HepG2 (cell line): ENCODE results near the gene PMM2. TPM values are rescaled to one million over a fixed set of nuclear protein-coding genes. Genes with fewer than 3 reads are reported as not detected.
A peak's percentile ranks its signal among the peaks of the same experiment; 100 is the strongest.

ENCODE experiments used
- ARID2 ChIP-seq: sonication (generic); formaldehyde crosslinking; IDR thresholded peaks from 2 replicates; pipeline ENCODE4 v1.8.1; 2022; ENCODE audit warnings: mild to moderate bottlenecking, missing genetic modification reagents, borderline replicate concordance
- ARNTL ChIP-seq: sonication (generic); formaldehyde crosslinking; IDR thresholded peaks from 2 replicates; pipeline ENCODE4 v1.4.0; 2020; ENCODE audit warnings: mild to moderate bottlenecking, missing genetic modification reagents
- HDAC1 ChIP-seq: sonication (generic); formaldehyde crosslinking; IDR thresholded peaks from 2 replicates; pipeline ENCODE4 v1.5.1; 2020; ENCODE audit warnings: mild to moderate bottlenecking, missing genetic modification reagents
- SMAD3 ChIP-seq: sonication (generic); formaldehyde crosslinking; IDR thresholded peaks from 2 replicates; pipeline ENCODE4 v1.4.0; 2020; ENCODE audit warnings: missing genetic modification reagents
- SSRP1 ChIP-seq: IDR thresholded peaks from 2 replicates; pipeline ENCODE4 v1.6.1; 2016; ENCODE audit warnings: control low read depth
- ZKSCAN1 ChIP-seq: fragments of 150-350 bp; IDR thresholded peaks from 2 replicates; pipeline ENCODE4 v1.6.1; 2014; ENCODE audit warnings: low read length
- ZNF282 ChIP-seq: fragments of 450-650 bp; IDR thresholded peaks from 2 replicates; pipeline ENCODE4 v1.6.1; 2018; ENCODE audit not compliant: partially characterized antibody
- ZNF430 ChIP-seq: sonication (generic); formaldehyde crosslinking; IDR thresholded peaks from 2 replicates; pipeline ENCODE4 v1.9.0; 2021; ENCODE audit warnings: mild to moderate bottlenecking, missing genetic modification reagents
- polyA plus RNA-seq, 8 experiments: library from polyadenylated mRNA; depleted of rRNA in 3 of 8; stranded (reverse) in 7 of 8; unstranded in 1 of 8; fragments of >200 nt; fragmentation: Illumina TruSeq in 4 of 8; extraction: Trizol in 4 of 8; gene quantifications; 2 replicates each; pipeline versions ENCODE4 v1.2.1 to v1.2.3, GENCODE V29; 2011 to 2016; ENCODE audit warnings: low read depth in 4 of 8, missing spikeins in 1 of 8, mixed read lengths in 1 of 8; ENCODE audit not compliant: insufficient read depth in 1 of 8
- total RNA-seq, 5 experiments: library from RNA; depleted of rRNA; stranded (reverse); fragments of >200 nt; fragmentation: Illumina TruSeq; extraction: Trizol; gene quantifications; 2 replicates each; pipeline ENCODE4 v1.2.3, GENCODE V29; 2016; ENCODE audit warnings: low read depth in 1 of 5
- TF ChIP-seq, protein P1 (sequence below): sonication (generic); formaldehyde crosslinking; conservative IDR thresholded peaks from 2 replicates; pipeline ENCODE4 v1.8.1; 2023; ENCODE audit warnings: missing genetic modification reagents
- TF ChIP-seq, protein P2 (sequence below): sonication (generic); formaldehyde crosslinking; IDR thresholded peaks from 2 replicates; pipeline ENCODE4 v1.4.0; 2020; ENCODE audit warnings: missing genetic modification reagents, borderline replicate concordance
- TF ChIP-seq, protein P3 (sequence below): sonication (generic); formaldehyde crosslinking; IDR thresholded peaks from 2 replicates; pipeline ENCODE4 v1.5.1; 2020; ENCODE audit warnings: mild to moderate bottlenecking, missing genetic modification reagents, moderate library complexity
- TF ChIP-seq, protein P4 (sequence below): sonication (generic); formaldehyde crosslinking; IDR thresholded peaks from 2 replicates; pipeline ENCODE4 v1.4.0; 2020; ENCODE audit warnings: missing genetic modification reagents, borderline replicate concordance

The PMM2 gene
- total and polyA plus RNA-seq, 2 of the 13 experiments (the other 11 are each of a cell fraction or from before 2014, with no cell fraction given), result 52.2 to 93.7 TPM

DNA sequence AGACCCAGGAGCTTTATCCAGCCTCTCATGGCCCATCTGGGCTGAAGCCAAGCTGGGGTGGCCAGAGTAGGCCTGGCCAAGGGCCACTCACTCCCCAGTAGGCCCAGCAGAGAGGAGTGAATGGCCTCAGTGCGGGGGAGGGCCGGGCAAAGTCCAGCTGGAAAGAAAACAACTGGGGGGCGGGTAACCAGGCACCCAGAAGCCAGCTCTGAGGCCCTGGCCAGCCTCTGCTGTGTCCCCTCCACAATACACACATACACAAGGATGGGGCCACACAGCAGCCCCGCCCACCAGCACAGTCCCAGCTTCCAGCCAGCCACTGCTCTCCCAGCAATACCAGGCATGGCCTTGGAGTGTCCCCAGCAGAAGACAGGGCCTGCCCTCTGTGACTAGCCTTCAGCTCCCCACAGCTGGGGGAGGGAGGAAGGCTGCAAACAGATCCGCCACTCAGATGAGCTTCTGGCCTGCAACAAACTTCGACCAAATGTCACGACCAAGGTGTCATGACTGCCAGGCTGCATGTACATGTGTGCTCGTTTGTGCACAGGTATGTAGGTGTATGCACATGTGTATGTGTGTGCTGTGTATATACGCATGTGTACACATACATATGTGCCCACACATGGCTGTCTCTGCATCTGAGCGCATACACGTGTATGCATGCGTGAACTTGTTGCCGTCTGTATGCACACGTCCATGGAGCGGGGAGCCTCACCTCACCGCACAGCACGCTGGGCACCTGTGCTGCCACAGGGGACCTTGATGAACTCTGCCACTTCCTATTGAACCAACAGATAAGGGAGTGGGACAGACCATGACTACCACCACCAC is 66.2 kb downstream of the PMM2 start (continued):
- TF ChIP-seq, protein P1, sequence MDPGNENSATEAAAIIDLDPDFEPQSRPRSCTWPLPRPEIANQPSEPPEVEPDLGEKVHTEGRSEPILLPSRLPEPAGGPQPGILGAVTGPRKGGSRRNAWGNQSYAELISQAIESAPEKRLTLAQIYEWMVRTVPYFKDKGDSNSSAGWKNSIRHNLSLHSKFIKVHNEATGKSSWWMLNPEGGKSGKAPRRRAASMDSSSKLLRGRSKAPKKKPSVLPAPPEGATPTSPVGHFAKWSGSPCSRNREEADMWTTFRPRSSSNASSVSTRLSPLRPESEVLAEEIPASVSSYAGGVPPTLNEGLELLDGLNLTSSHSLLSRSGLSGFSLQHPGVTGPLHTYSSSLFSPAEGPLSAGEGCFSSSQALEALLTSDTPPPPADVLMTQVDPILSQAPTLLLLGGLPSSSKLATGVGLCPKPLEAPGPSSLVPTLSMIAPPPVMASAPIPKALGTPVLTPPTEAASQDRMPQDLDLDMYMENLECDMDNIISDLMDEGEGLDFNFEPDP (CRISPR knock-in tag), result no peak
- TF ChIP-seq, protein P2, sequence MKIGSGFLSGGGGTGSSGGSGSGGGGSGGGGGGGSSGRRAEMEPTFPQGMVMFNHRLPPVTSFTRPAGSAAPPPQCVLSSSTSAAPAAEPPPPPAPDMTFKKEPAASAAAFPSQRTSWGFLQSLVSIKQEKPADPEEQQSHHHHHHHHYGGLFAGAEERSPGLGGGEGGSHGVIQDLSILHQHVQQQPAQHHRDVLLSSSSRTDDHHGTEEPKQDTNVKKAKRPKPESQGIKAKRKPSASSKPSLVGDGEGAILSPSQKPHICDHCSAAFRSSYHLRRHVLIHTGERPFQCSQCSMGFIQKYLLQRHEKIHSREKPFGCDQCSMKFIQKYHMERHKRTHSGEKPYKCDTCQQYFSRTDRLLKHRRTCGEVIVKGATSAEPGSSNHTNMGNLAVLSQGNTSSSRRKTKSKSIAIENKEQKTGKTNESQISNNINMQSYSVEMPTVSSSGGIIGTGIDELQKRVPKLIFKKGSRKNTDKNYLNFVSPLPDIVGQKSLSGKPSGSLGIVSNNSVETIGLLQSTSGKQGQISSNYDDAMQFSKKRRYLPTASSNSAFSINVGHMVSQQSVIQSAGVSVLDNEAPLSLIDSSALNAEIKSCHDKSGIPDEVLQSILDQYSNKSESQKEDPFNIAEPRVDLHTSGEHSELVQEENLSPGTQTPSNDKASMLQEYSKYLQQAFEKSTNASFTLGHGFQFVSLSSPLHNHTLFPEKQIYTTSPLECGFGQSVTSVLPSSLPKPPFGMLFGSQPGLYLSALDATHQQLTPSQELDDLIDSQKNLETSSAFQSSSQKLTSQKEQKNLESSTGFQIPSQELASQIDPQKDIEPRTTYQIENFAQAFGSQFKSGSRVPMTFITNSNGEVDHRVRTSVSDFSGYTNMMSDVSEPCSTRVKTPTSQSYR (CRISPR knock-in tag), result peak; percentile 95
- peak; percentile 100 for TF ChIP-seq HDAC1 (CRISPR knock-in tag)
- TF ChIP-seq ZNF282, result no peak
- TF ChIP-seq ARID2, result peak; percentile 95
- TF ChIP-seq, protein P3, sequence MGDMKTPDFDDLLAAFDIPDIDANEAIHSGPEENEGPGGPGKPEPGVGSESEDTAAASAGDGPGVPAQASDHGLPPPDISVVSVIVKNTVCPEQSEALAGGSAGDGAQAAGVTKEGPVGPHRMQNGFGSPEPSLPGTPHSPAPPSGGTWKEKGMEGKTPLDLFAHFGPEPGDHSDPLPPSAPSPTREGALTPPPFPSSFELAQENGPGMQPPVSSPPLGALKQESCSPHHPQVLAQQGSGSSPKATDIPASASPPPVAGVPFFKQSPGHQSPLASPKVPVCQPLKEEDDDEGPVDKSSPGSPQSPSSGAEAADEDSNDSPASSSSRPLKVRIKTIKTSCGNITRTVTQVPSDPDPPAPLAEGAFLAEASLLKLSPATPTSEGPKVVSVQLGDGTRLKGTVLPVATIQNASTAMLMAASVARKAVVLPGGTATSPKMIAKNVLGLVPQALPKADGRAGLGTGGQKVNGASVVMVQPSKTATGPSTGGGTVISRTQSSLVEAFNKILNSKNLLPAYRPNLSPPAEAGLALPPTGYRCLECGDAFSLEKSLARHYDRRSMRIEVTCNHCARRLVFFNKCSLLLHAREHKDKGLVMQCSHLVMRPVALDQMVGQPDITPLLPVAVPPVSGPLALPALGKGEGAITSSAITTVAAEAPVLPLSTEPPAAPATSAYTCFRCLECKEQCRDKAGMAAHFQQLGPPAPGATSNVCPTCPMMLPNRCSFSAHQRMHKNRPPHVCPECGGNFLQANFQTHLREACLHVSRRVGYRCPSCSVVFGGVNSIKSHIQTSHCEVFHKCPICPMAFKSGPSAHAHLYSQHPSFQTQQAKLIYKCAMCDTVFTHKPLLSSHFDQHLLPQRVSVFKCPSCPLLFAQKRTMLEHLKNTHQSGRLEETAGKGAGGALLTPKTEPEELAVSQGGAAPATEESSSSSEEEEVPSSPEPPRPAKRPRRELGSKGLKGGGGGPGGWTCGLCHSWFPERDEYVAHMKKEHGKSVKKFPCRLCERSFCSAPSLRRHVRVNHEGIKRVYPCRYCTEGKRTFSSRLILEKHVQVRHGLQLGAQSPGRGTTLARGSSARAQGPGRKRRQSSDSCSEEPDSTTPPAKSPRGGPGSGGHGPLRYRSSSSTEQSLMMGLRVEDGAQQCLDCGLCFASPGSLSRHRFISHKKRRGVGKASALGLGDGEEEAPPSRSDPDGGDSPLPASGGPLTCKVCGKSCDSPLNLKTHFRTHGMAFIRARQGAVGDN (CRISPR knock-in tag), result peak; percentile 99
- TF ChIP-seq ARNTL, result peak; percentile 92
- TF ChIP-seq ZNF430, result peak; percentile 99
- TF ChIP-seq, protein P4, sequence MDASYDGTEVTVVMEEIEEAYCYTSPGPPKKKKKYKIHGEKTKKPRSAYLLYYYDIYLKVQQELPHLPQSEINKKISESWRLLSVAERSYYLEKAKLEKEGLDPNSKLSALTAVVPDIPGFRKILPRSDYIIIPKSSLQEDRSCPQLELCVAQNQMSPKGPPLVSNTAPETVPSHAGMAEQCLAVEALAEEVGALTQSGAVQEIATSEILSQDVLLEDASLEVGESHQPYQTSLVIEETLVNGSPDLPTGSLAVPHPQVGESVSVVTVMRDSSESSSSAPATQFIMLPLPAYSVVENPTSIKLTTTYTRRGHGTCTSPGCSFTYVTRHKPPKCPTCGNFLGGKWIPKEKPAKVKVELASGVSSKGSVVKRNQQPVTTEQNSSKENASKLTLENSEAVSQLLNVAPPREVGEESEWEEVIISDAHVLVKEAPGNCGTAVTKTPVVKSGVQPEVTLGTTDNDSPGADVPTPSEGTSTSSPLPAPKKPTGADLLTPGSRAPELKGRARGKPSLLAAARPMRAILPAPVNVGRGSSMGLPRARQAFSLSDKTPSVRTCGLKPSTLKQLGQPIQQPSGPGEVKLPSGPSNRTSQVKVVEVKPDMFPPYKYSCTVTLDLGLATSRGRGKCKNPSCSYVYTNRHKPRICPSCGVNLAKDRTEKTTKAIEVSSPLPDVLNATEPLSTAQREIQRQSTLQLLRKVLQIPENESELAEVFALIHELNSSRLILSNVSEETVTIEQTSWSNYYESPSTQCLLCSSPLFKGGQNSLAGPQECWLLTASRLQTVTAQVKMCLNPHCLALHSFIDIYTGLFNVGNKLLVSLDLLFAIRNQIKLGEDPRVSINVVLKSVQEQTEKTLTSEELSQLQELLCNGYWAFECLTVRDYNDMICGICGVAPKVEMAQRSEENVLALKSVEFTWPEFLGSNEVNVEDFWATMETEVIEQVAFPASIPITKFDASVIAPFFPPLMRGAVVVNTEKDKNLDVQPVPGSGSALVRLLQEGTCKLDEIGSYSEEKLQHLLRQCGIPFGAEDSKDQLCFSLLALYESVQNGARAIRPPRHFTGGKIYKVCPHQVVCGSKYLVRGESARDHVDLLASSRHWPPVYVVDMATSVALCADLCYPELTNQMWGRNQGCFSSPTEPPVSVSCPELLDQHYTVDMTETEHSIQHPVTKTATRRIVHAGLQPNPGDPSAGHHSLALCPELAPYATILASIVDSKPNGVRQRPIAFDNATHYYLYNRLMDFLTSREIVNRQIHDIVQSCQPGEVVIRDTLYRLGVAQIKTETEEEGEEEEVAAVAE (CRISPR knock-in tag), result peak; percentile 95; the same call in 1 of the 2 replicates
- TF ChIP-seq ZKSCAN1, result peak; percentile 58; the same call in 1 of the 2 replicates
- TF ChIP-seq SSRP1, result peak; percentile 95; the same call in 1 of the 2 replicates
- TF ChIP-seq SMAD3 (CRISPR knock-in tag), result peak; percentile 95
